Neural crest cell (in vitro differentiated cells): ENCODE measurements around the gene IFNA13. TPM values are rescaled to one million over a fixed set of nuclear protein-coding genes. Genes with fewer than 3 reads are reported as not detected.

ENCODE experiments used
- DNase-seq: peaks from one replicate; pipeline ENCODE4 v3.0.0; 2021; ENCODE audit warnings: low read depth, mixed read lengths, low spot score
- H3K27ac Mint-ChIP-seq: one replicate; pipeline ENCODE4 v1.8.0; 2021; ENCODE audit warnings: mild to moderate bottlenecking, mixed read lengths; ENCODE audit not compliant: unreplicated experiment
- H3K27me3 Mint-ChIP-seq: 2 replicates; pipeline ENCODE4 v1.8.0; 2021; ENCODE audit warnings: low read depth, mild to moderate bottlenecking, mixed read lengths
- H3K36me3 Mint-ChIP-seq: 2 replicates; pipeline ENCODE4 v1.8.0; 2021; ENCODE audit warnings: low read depth, mild to moderate bottlenecking, mixed read lengths
- H3K4me1 Mint-ChIP-seq: 2 replicates; pipeline ENCODE4 v1.8.0; 2021; ENCODE audit warnings: mixed read lengths
- H3K4me3 Mint-ChIP-seq: one replicate; pipeline ENCODE4 v1.8.0; 2021; ENCODE audit warnings: mild to moderate bottlenecking, mixed read lengths
- H3K9me3 Mint-ChIP-seq: 2 replicates; pipeline ENCODE4 v1.8.0; 2021; ENCODE audit warnings: mixed read lengths
- CTCF ChIP-seq: fragments of 200-600 bp; sonication (generic); conservative IDR thresholded peaks from 2 replicates; pipeline ENCODE4 v1.5.0; 2021; ENCODE audit warnings: antibody characterized with exemption, mild to moderate bottlenecking
- total RNA-seq: library from RNA; stranded (reverse); gene quantifications from 2 replicates; pipeline ENCODE4 v1.2.1, GENCODE V29; 2021

The IFNA13 gene
- total RNA-seq, 1 donor from 2014 or later, result not detected

GRCh38 chr9:21348430-21348970, 19.4 kb downstream of the IFNA13 start:
- Mint-ChIP-seq H3K27me3 (no peaks in the 10 kb centered on the region), H3K27ac (no peak overlapping the region), H3K4me3 (no peak overlapping the region), H3K4me1 (no peaks in the 10 kb centered on the region), H3K9me3 (peaks cover 11% of the 10 kb centered on the region), H3K36me3 (no peaks in the 10 kb centered on the region)
- no peak for TF ChIP-seq CTCF
- DNase-seq, result no peak

- no peak overlapping the region for H3K4me3 Mint-ChIP-seq
- peaks cover 8% of the 10 kb centered on the region for H3K9me3 Mint-ChIP-seq
- H3K4me1 Mint-ChIP-seq, result peaks cover 7% of the 10 kb centered on the region
- no peak for DNase-seq
- H3K27ac Mint-ChIP-seq, result no peak overlapping the region
- H3K27me3 Mint-ChIP-seq, result peaks cover 3% of the 10 kb centered on the region
- no peaks in the 10 kb centered on the region for H3K36me3 Mint-ChIP-seq
- TF ChIP-seq CTCF, result no peak
These were observed 27.1 kb downstream of the IFNA13 start for GRCh38 chr9:21340735-21341134.

DNA sequence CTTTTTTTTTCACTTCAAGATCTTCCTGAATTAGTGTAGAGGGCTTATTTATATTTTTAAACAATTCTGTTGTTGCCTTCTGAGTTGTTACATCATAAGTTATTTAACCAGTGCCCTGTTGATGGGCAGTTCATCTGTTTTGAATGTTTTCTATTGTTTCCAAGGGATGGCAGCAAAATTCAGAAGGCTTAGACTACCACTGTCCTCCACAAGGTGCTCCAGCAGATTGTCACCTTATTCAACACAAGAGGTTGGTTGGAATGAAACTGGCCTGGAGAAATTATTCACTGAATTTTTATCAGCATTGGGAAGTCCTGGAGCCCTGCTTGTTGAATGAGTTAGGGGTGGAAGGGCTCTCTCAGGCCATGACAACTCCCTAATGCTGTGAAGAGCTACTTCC, 31.4 kb downstream of the IFNA13 start:
- no peak for TF ChIP-seq CTCF
- H3K27ac Mint-ChIP-seq, result no peak overlapping the region
- H3K4me3 Mint-ChIP-seq, result peak overlapping the region; percentile 78
- DNase-seq, result no peak
- no peaks in the 10 kb centered on the region for H3K9me3 Mint-ChIP-seq
- peaks cover 3% of the 10 kb centered on the region for H3K27me3 Mint-ChIP-seq
- peaks cover 37% of the 10 kb centered on the region for H3K4me1 Mint-ChIP-seq
- H3K36me3 Mint-ChIP-seq, result peaks cover 13% of the 10 kb centered on the region

- H3K36me3 Mint-ChIP-seq, result peaks cover 13% of the 10 kb centered on the region
- peak within 1 kb of the TSS; percentile 97 for H3K27ac Mint-ChIP-seq
- H3K4me3 Mint-ChIP-seq, result peak within 1 kb of the TSS; percentile 91
- peaks cover 3% of the 10 kb centered on the region for H3K27me3 Mint-ChIP-seq
- peak; percentile 76 for DNase-seq
- peaks cover 46% of the 10 kb centered on the region for H3K4me1 Mint-ChIP-seq
- TF ChIP-seq CTCF, result no peak
- no peaks in the 10 kb centered on the region for H3K9me3 Mint-ChIP-seq
These were observed 32.9 kb downstream of the IFNA13 start, which contains the start of gene KLHL9 for GRCh38 chr9:21334701-21335632. KLHL9 (minus strand) TSS chr9:21335404; CDS start chr9:21334859, 545 bp downstream.

DNA sequence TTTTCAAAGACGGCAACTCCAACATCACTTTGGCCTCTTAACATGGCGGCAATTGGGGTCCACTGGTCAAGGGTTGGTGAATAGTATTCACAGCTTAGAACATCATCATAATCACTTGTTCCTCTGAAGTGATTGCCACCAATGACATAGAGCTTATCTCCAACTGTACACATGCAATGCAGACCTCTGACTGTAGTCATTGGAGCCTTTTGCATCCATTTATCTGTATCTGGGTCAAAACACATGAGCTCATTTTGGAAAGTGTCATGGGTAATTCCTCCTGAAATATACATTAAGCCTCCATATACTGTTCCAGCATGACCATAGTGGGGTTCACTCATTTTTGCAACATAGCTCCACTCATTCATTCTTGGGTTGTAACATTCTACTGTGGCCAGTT, 34.6 kb downstream of the IFNA13 start:
- DNase-seq, result no peak
- Mint-ChIP-seq H3K9me3 (no peaks in the 10 kb centered on the region), H3K4me3 (peak overlapping the region; percentile 91), H3K27me3 (peaks cover 1% of the 10 kb centered on the region), H3K4me1 (peaks cover 46% of the 10 kb centered on the region), H3K27ac (no peak overlapping the region), H3K36me3 (peaks cover 13% of the 10 kb centered on the region)
- TF ChIP-seq CTCF, result no peak
